ENCODE data around the gene BRD4. TPM values are rescaled to one million over a fixed set of nuclear protein-coding genes. Genes with fewer than 3 reads are reported as not detected.
A peak's percentile ranks its signal among the peaks of the same experiment; 100 is the strongest.

The BRD4 gene
- polyA plus RNA-seq, 6 donors from 2014 or later = 13.5 to 51.9 (median 18.4) TPM

DNA sequence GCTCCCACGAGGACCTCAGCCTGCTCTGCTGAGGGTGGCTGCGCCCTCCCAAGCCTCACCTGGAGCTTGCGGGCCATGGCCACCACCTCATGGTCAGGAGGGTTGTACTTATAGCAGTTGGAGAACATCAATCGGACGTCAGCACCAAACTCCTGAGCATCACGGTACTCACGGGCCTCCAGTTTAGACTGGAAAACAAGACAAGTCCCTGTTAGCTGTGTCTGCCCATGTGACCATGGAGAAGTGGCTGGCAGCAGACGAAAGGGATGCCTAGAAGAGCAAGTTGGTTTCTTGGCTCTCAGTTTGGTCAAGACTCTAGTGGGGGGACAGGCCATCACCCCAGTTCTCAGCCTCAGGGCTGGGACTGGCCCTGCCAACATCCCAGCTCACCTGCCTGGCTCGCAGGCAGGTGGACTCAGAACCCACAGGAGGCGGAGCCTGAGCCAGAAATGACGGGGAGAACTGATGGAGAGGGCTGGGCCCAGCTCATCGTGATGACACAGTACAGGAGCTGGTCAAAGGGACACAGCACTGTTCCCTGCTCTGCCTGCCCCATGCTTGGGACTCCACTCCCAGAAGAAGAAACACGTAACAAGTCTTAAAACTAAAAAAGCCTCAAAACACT is 68.9 kb downstream of the BRD4 start:
- no peak for ATAC-seq (ENCODE audit: low read depth in 2 of 2)
- Mint-ChIP-seq H3K27ac (no peak overlapping the region), H3K9me3 (no peaks in the 10 kb centered on the region), H3K4me3 (no peak overlapping the region), H3K4me1 (peaks cover 23 to 26% (median 26%) of the 10 kb centered on the region in 3 donors), H3K36me3 (peaks cover 0 to 20% of the 10 kb centered on the region in 2 donors), H3K27me3 (no peaks in the 10 kb centered on the region)
- no peak for DNase-seq

DNA sequence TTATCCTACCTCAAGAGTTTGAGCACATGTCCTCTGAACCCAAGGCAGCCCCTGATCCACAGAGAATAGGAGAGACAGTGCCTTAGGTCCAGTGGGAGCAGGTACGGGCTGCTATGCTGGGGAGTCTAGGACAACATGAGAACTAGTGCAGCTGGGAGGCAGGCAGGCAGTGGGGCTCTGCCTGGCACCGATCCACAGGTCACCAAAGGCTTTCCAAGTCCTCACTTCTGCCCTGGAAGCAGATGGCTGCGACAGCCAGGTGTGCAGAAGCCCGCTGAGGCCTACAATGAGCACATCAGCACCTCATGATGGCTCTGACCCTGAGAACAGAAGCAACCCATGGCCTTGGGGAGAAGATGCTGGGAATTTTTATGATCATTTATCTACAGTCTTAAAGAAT is 70.3 kb downstream of the BRD4 start:
- Mint-ChIP-seq H3K36me3 (peaks cover 0 to 14% of the 10 kb centered on the region in 2 donors), H3K4me1 (peaks cover 16 to 18% (median 16%) of the 10 kb centered on the region in 3 donors), H3K27me3 (no peaks in the 10 kb centered on the region), H3K4me3 (no peak overlapping the region), H3K9me3 (no peaks in the 10 kb centered on the region), H3K27ac (no peak overlapping the region)
- ATAC-seq (ENCODE audit: low read depth in 2 of 2) (no peak), DNase-seq (no peak)

DNA sequence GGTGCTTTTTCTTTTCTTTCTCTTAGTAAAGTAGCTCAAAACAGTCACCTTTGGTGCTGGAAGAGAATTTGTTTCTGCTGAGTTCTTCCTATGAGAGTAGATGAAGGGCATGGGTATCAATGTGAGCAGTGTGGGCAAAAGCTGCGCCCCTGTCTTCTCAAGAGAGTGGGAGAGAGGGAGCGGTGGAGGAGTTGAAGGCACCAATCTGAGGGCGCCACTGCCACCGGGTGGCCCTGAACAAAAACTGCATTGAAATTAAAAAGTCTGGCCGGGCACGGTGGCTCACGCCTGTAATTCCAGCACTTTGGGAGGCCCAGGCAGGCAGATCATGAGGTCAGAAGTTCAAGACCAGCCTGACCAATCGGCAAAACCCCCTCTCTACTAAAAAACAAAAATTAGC is 71.4 kb downstream of the BRD4 start:
- Mint-ChIP-seq H3K27ac (peak overlapping the region in 4 of 6 donors; percentile 34 to 62 (median 49)), H3K36me3 (peaks cover 5 to 17% of the 10 kb centered on the region in 2 donors), H3K4me3 (no peak overlapping the region), H3K27me3 (no peaks in the 10 kb centered on the region), H3K9me3 (no peaks in the 10 kb centered on the region), H3K4me1 (peaks cover 14 to 25% (median 23%) of the 10 kb centered on the region in 3 donors)
- DNase-seq (no peak), ATAC-seq (ENCODE audit: low read depth in 2 of 2) (no peak)

DNA sequence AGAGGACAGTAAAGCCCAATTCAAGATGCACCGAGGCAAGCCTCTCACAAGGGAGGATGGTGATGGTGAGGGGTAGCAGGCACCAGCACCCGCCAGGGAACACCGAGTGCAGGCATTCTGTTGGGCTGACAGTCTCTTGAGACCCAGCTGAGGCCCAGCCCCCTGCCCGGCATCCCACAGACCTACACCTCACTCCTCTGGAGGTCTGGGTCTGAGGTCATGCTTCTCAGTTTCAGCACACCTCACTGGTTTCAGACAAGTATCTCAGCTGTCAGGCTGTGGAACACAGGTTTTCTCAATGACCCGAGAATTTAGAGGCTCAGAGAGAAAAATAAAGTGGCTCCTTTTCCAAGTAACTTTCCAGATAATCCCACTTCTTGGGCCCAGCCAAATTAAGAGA is 72.4 kb downstream of the BRD4 start:
- Mint-ChIP-seq H3K4me3 (no peak overlapping the region), H3K36me3 (peaks cover 6 to 21% of the 10 kb centered on the region in 2 donors), H3K9me3 (no peaks in the 10 kb centered on the region), H3K27me3 (no peaks in the 10 kb centered on the region), H3K4me1 (peaks cover 16 to 33% (median 23%) of the 10 kb centered on the region in 3 donors), H3K27ac (no peak overlapping the region)
- DNase-seq (no peak), ATAC-seq (ENCODE audit: low read depth in 2 of 2) (no peak)

DNA sequence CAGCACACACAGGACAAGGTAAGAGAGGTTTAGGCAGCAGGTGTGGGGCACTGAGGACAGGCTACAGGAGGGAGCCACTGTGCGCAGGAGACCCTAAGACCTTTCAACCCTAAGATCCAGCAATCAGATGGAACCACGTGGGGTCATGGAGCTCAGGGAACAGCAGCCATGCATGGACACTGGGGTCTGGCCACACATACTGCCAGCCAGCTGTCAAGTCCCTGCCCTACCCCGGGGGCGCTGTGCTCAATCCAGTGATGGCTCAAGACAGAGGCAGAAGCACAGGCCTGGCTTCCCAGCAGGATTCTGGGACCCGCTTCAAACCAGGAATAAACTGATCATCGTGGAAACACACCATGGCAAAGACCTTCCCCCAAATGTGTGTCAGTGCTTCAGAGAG is 74.6 kb downstream of the BRD4 start:
- ATAC-seq (ENCODE audit: low read depth in 2 of 2) (no peak), DNase-seq (no peak)
- H3K27me3 Mint-ChIP-seq = no peaks in the 10 kb centered on the region
- H3K4me1 Mint-ChIP-seq = peaks cover 25 to 50% (median 25%) of the 10 kb centered on the region in 3 donors
- no peak overlapping the region for H3K4me3 Mint-ChIP-seq
- H3K27ac Mint-ChIP-seq = peak overlapping the region in 1 of 6 donors; percentile 37
- H3K36me3 Mint-ChIP-seq = peaks cover 6 to 21% of the 10 kb centered on the region in 2 donors
- H3K9me3 Mint-ChIP-seq = no peaks in the 10 kb centered on the region

DNA sequence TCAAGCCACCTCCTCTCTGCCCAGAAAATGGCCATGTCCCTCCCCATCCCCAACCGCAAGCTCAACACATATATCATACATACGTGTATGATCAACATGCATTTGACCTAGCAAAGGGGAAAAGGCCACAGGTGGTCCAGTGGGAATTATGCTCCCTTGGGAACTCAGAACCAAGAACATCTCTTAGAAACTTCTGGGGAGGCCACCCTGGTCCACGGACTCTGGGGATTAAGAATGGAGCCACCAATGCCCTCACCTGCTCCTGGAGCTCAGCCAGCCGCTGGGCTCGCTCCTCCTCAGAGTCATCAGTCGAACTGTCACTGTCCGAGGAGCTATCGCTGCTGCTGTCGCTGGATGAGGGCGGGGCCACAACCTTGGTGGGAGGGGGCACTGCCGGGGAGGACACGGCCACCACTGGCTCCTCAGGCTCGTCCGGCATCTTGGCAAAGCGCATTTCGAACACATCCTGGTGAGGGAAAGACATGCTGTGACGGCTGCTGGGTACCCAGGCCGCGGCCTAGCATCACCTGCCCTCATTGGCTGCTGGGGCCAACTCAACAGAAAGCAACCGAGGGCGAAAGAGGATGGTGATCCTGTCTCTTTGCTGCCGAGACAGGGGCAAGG is 75.5 kb downstream of the BRD4 start:
- H3K4me1 Mint-ChIP-seq = peaks cover 25 to 57% (median 30%) of the 10 kb centered on the region in 3 donors
- no peak for ATAC-seq (ENCODE audit: low read depth in 2 of 2)
- no peak overlapping the region for H3K4me3 Mint-ChIP-seq
- no peak for DNase-seq
- no peaks in the 10 kb centered on the region for H3K27me3 Mint-ChIP-seq
- H3K9me3 Mint-ChIP-seq = no peaks in the 10 kb centered on the region
- H3K27ac Mint-ChIP-seq = peak overlapping the region in 2 of 6 donors; percentile 6 to 44
- H3K36me3 Mint-ChIP-seq = peaks cover 6 to 27% of the 10 kb centered on the region in 2 donors

DNA sequence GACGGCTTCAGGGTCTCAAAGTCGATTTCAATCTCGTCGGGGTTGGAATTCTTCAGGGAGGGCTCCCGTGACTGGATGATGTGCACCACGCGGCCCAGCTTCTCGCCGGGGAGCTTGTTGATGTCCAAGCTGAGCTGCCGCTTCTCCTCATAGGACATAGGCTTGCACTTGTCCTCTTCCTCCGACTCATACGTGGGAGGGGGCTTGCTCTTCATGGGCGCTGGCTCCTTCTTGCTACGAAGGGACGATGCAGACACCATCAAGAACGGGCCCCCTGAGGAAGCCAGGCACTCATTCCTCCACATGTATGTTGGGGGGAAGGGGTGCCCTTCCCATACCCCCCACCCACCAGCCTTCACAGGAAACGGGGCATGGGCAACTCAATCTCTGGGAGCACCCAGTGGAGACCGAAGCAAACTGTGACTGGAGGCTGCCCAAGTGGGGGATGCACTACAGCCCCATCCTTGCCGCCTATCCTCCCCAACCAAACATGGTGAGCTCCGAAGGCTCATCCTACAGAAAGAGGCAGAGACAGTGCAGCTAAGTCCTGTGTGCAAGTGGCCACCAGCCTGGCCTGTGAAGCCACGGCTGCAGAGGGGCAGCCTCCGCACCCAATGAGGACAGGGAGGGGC is 76.9 kb downstream of the BRD4 start:
- Mint-ChIP-seq H3K9me3 (no peaks in the 10 kb centered on the region), H3K27ac (peak overlapping the region in 3 of 6 donors; percentile 27 to 69 (median 57)), H3K27me3 (no peaks in the 10 kb centered on the region), H3K4me3 (no peak overlapping the region), H3K36me3 (peaks cover 6 to 27% of the 10 kb centered on the region in 2 donors), H3K4me1 (peaks cover 23 to 50% (median 27%) of the 10 kb centered on the region in 3 donors)
- ATAC-seq (ENCODE audit: low read depth in 2 of 2) (no peak), DNase-seq (no peak)

DNA sequence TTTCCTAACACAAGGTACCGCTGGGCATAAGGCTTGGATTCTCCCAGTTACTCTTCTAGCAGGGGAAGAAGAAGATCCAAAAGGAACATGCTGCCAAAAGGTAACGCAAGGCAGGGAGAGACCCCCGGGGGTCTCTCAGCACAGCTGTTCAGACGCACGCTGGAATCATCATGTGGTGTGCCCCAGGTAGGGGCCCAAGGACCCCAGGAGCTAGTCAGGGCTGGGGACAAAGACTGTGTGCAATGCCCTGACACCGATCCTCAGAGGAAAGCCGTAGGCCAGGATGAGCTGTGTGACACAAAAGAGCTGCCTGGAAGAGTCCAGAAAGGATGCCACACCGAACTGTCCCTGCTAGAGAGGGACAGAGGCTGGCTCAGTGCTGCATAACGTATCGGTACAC is 77.8 kb downstream of the BRD4 start:
- no peaks in the 10 kb centered on the region for H3K27me3 Mint-ChIP-seq

DNA sequence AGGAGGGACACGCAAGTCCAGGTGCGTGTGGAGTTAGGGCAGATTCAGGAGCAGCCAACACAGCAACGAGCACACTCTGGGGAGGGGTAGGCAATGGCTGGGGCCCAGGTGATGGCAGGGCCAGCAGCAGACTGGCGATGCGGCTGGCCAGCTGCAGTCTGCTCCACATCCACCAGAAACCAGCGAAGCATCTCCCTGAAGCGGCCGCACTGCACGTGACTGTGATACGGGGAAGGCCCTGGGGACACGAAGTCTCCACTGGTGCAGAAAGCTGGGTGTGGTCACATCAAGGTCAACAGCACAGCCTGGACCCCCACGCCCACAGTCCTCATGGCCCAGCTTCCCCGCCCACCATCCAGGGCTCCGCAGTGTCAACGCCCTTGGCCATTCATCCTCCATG is 78.8 kb downstream of the BRD4 start:
- H3K4me1 Mint-ChIP-seq = peaks cover 17 to 45% (median 23%) of the 10 kb centered on the region in 3 donors
- H3K4me3 Mint-ChIP-seq = peak overlapping the region in 3 of 8 donors; percentile 15 to 67 (median 36)
- peak overlapping the region; percentile 60 to 87 (median 77) for H3K27ac Mint-ChIP-seq
- ATAC-seq (ENCODE audit: low read depth in 2 of 2) = peak; percentile 11 to 35
- H3K27me3 Mint-ChIP-seq = no peaks in the 10 kb centered on the region
- peaks cover 6 to 22% of the 10 kb centered on the region in 2 donors for H3K36me3 Mint-ChIP-seq
- DNase-seq = no peak
- H3K9me3 Mint-ChIP-seq = no peaks in the 10 kb centered on the region

More for the DNA sequence above, 77.8 kb downstream of the BRD4 start:
- peak overlapping the region in 2 of 6 donors; percentile 41 to 60 for H3K27ac Mint-ChIP-seq
- H3K36me3 Mint-ChIP-seq = peaks cover 6 to 27% of the 10 kb centered on the region in 2 donors
- no peaks in the 10 kb centered on the region for H3K9me3 Mint-ChIP-seq
- no peak for DNase-seq
- no peak overlapping the region for H3K4me3 Mint-ChIP-seq
- ATAC-seq (ENCODE audit: low read depth in 2 of 2) = no peak
- peaks cover 23 to 50% (median 27%) of the 10 kb centered on the region in 3 donors for H3K4me1 Mint-ChIP-seq

DNA sequence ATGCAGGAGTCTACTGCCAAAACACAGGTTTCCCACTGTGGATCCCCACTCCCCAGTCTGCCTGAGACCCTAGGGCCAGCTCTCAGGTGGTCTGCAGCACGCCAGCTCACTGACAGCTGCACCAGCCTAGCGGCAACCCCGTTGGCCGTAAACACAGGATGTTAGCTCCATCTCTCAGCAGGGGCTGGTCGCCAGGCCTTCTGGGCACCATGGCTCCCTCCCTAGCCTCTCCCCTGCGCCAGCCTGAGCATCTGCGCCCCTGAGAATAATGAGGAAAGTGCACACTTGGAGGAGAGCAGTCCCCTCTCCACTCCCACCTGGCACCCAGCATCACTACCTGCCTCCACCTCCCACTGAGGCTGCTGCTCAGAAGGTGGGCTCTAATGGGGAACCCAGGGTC is 79.3 kb downstream of the BRD4 start:
- DNase-seq = no peak
- peak overlapping the region in 3 of 8 donors; percentile 15 to 67 (median 36) for H3K4me3 Mint-ChIP-seq
- H3K27me3 Mint-ChIP-seq = no peaks in the 10 kb centered on the region
- peaks cover 16 to 47% (median 20%) of the 10 kb centered on the region in 3 donors for H3K4me1 Mint-ChIP-seq
- H3K9me3 Mint-ChIP-seq = no peaks in the 10 kb centered on the region
- H3K36me3 Mint-ChIP-seq = peaks cover 6 to 22% of the 10 kb centered on the region in 2 donors
- peak overlapping the region in 5 of 6 donors; percentile 60 to 87 (median 81) for H3K27ac Mint-ChIP-seq
- ATAC-seq (ENCODE audit: low read depth in 2 of 2) = no peak

DNA sequence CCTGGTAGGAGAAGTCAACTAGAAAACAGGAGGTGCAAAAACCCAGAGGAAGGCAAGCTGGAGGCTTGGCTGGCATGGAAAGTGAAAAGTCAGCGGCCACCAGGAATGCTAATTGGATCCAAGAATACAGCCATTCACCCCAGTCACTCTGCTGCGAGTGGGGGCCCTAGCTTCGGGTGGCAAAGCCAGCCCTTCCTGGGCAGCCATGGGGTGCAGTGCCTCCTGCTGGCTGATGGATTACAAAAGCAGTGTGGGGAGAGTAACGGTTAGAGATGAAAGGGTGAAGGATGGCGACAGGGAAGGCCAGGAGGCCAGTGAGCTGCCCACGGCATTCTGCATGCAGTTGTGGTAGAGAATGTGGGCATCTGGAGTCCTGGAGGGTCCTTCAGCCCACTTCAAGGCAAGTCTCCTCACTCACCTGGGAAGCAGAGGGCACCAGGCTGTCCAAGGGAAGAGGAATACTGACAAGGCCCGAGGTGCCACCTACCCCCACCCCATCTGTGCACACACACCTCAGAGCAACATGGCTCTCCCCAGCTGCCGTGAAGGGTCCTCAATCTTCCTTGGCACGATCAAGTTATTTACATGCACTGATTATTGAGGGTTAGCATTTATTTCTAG is 79.8 kb downstream of the BRD4 start:
- H3K27ac Mint-ChIP-seq = peak overlapping the region in 4 of 6 donors; percentile 60 to 88 (median 64)
- no peaks in the 10 kb centered on the region for H3K27me3 Mint-ChIP-seq
- H3K36me3 Mint-ChIP-seq = peaks cover 6 to 22% of the 10 kb centered on the region in 2 donors
- ATAC-seq (ENCODE audit: low read depth in 2 of 2) = no peak
- H3K4me3 Mint-ChIP-seq = peak overlapping the region in 1 of 8 donors; percentile 29
- no peaks in the 10 kb centered on the region for H3K9me3 Mint-ChIP-seq
- DNase-seq = no peak
- peaks cover 16 to 48% (median 20%) of the 10 kb centered on the region in 3 donors for H3K4me1 Mint-ChIP-seq

DNA sequence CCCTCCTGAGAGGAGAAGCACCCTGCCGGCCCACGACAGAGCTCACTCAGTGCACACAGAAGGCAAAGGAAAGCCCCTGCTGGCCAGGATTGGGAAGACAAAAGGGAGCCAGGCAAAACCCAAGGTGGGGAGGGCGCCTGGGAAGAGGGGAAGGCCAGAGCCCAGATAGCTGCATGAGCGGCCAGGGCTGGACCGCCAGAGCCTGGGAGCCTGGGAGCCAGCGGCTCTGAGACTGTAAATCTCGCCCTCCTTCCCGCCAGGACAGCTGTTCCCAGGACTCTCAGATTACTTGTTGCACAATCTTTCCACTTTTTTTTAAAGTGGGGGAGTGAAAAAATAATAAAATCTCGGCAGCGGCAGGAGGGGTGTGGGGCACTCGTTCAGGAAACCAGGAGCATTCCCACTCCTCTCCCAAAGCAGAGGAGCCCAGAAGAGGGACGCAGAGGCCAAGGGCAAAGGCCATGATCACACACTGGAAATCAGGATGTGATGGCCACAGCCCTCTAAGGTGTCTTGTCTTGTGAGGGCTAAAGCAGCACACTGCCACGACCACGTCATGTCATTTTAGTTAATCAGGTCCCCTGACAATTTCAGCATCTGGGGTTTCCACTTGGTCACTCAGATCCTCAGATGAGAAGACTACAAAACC is 80.5 kb downstream of the BRD4 start:
- H3K27me3 Mint-ChIP-seq = no peaks in the 10 kb centered on the region
- peaks cover 6 to 22% of the 10 kb centered on the region in 2 donors for H3K36me3 Mint-ChIP-seq
- no peak for DNase-seq
- H3K4me1 Mint-ChIP-seq = peaks cover 16 to 48% (median 20%) of the 10 kb centered on the region in 3 donors
- H3K9me3 Mint-ChIP-seq = no peaks in the 10 kb centered on the region
- ATAC-seq (ENCODE audit: low read depth in 2 of 2) = no peak
- no peak overlapping the region for H3K4me3 Mint-ChIP-seq
- peak overlapping the region in 2 of 6 donors; percentile 51 to 53 for H3K27ac Mint-ChIP-seq
